ENCODE results near the gene ZNF180. TPM values are rescaled to one million over a fixed set of nuclear protein-coding genes. Genes with fewer than 3 reads are reported as not detected.

Gene ZNF180
- total and polyA plus RNA-seq, 2 donors (not counting 3 experiments of a cell fraction or from before 2014, with no cell fraction given): 2.1 to 8.6 TPM

GRCh38 chr19:44455100-44455499 lies 45.2 kb downstream of the ZNF180 start:
- no peaks in the 10 kb centered on the region for H3K27me3 ChIP-seq (ENCODE audit: control insufficient read depth in 2 of 2, insufficient read depth in 2 of 2, low read length in 2 of 2)
- no peak for FAIRE-seq
- H3K36me3 ChIP-seq (ENCODE audit: control insufficient read depth in 2 of 2, extremely low read depth in 1 of 2, insufficient read depth in 2 of 2, low read length in 2 of 2): no peaks in the 10 kb centered on the region
- POLR2A ChIA-PET: no interaction called here
- no peak overlapping the region for H3K9ac ChIP-seq (replicated peaks; ENCODE audit: extremely low read depth, insufficient read depth, low read length)
- no peak for DNase-seq (ENCODE audit: low read depth, low spot score)
- no peak overlapping the region for H2AFZ ChIP-seq (ENCODE audit: low read depth, low read length)
- no peaks in the 10 kb centered on the region for H3K4me1 ChIP-seq (ENCODE audit: control insufficient read depth, extremely low read depth, insufficient read depth, low read length)
- TF ChIP-seq CTCF (IDR thresholded peaks at IDR 0.05; ENCODE audit: extremely low read depth in 1 of 2, insufficient read depth in 1 of 2, low read depth in 1 of 2, low read length in 2 of 2): no peak
- no peak for TF ChIP-seq MYC (IDR thresholded peaks at IDR 0.05; ENCODE audit: low read depth, low read length)
- no peak for TF ChIP-seq POLR2AphosphoS5 (IDR thresholded peaks at IDR 0.05; ENCODE audit: insufficient read depth, low read depth, low read length)
- TF ChIP-seq POLR2A (IDR thresholded peaks at IDR 0.05; ENCODE audit: low read depth, low read length): no peak
- no peak for TF ChIP-seq JUN (IDR thresholded peaks at IDR 0.05; ENCODE audit: borderline replicate concordance, insufficient read depth, insufficient read length, low read depth)
- no peak for TF ChIP-seq GATA2 (IDR thresholded peaks at IDR 0.05; ENCODE audit: insufficient read depth, insufficient read length, low read depth, low read length)
- no peak overlapping the region for H3K27ac ChIP-seq (ENCODE audit: insufficient read depth, low read depth, low read length)
- CTCF ChIA-PET: no interaction called here
- H3K4me3 ChIP-seq (replicated peaks in 1 of 3; ENCODE audit: insufficient read depth in 1 of 3, low read depth in 1 of 3, low read length in 3 of 3): no peak overlapping the region
- intact Hi-C loops (cut with micrococcal nuclease) (no loop called here), dilution Hi-C loops (cut with MboI; ENCODE audit: extremely low pct_ligation_motif_present, low sequenced_read_pairs) (no loop called here)
- no peaks in the 10 kb centered on the region for H3K79me2 ChIP-seq (ENCODE audit: control insufficient read depth, insufficient read depth, low read length)
- H3K9me3 ChIP-seq (replicated peaks; ENCODE audit: control insufficient read depth, insufficient read depth, low read length): no peaks in the 10 kb centered on the region
- no peaks in the 10 kb centered on the region for H4K20me1 ChIP-seq (replicated peaks; ENCODE audit: control insufficient read depth, extremely low read depth, insufficient read depth, low read length)
- no peaks in the 10 kb centered on the region for H3K9me1 ChIP-seq (replicated peaks; ENCODE audit: control insufficient read depth, extremely low read depth, insufficient read depth, low read length)
- BruUV-seq (replicated peaks): no TSS peak
- no peak overlapping the region for H3K4me2 ChIP-seq (ENCODE audit: insufficient read depth, low read length)

GRCh38 chr19:44452367-44452766 lies 48.0 kb downstream of the ZNF180 start:
- H3K4me3 ChIP-seq (replicated peaks in 1 of 3; ENCODE audit: insufficient read depth in 1 of 3, low read depth in 1 of 3, low read length in 3 of 3): no peak overlapping the region
- H3K4me2 ChIP-seq (ENCODE audit: insufficient read depth, low read length): no peak overlapping the region
- POLR2A ChIA-PET: no interaction called here
- H2AFZ ChIP-seq (ENCODE audit: low read depth, low read length): no peak overlapping the region
- H3K79me2 ChIP-seq (ENCODE audit: control insufficient read depth, insufficient read depth, low read length): no peaks in the 10 kb centered on the region
- H3K4me1 ChIP-seq (ENCODE audit: control insufficient read depth, extremely low read depth, insufficient read depth, low read length): peaks cover 5% of the 10 kb centered on the region
- no peak for FAIRE-seq
- dilution Hi-C loops (cut with MboI; ENCODE audit: extremely low pct_ligation_motif_present, low sequenced_read_pairs) (no loop called here), intact Hi-C loops (cut with micrococcal nuclease) (no loop called here)
- TF ChIP-seq POLR2AphosphoS5 (IDR thresholded peaks at IDR 0.05; ENCODE audit: insufficient read depth, low read depth, low read length) (no peak), EZH2 (IDR thresholded peaks at IDR 0.05; ENCODE audit: borderline replicate concordance, low read depth, low read length, severe bottlenecking) (no peak), MYC (IDR thresholded peaks at IDR 0.05; ENCODE audit: low read depth, low read length) (no peak), JUN (IDR thresholded peaks at IDR 0.05; ENCODE audit: borderline replicate concordance, insufficient read depth, insufficient read length, low read depth) (no peak), FOS (IDR thresholded peaks at IDR 0.05; ENCODE audit: borderline replicate concordance, insufficient read depth, low read length) (no peak), MAX (IDR thresholded peaks at IDR 0.05; ENCODE audit: insufficient read depth, insufficient read length) (no peak)
- no peaks in the 10 kb centered on the region for H4K20me1 ChIP-seq (replicated peaks; ENCODE audit: control insufficient read depth, extremely low read depth, insufficient read depth, low read length)
- CTCF ChIA-PET: no interaction called here
- no TSS peak for BruUV-seq (replicated peaks)
- H3K9me1 ChIP-seq (replicated peaks; ENCODE audit: control insufficient read depth, extremely low read depth, insufficient read depth, low read length): no peaks in the 10 kb centered on the region
- no peaks in the 10 kb centered on the region for H3K27me3 ChIP-seq (ENCODE audit: control insufficient read depth in 2 of 2, insufficient read depth in 2 of 2, low read length in 2 of 2)
- no peak for DNase-seq (ENCODE audit: low read depth, low spot score)
- H3K9ac ChIP-seq (replicated peaks; ENCODE audit: extremely low read depth, insufficient read depth, low read length): no peak overlapping the region
- H3K27ac ChIP-seq (ENCODE audit: insufficient read depth, low read depth, low read length): no peak overlapping the region
- no peaks in the 10 kb centered on the region for H3K36me3 ChIP-seq (ENCODE audit: control insufficient read depth in 2 of 2, extremely low read depth in 1 of 2, insufficient read depth in 2 of 2, low read length in 2 of 2)
- H3K9me3 ChIP-seq (replicated peaks; ENCODE audit: control insufficient read depth, insufficient read depth, low read length): no peaks in the 10 kb centered on the region

Data from endothelial cell of umbilical vein (primary cell).